WTC11 (cell line): Measurements from ENCODE around the gene STK11. TPM values are rescaled to one million over a fixed set of nuclear protein-coding genes. Genes with fewer than 3 reads are reported as not detected.

ENCODE experiments used
- CBFB ChIP-seq: sonication (generic); formaldehyde crosslinking; IDR thresholded peaks from 2 replicates; pipeline ENCODE4 v1.8.1; 2022; ENCODE audit warnings: mild to moderate bottlenecking, low read depth, missing genetic modification reagents
- ESRRA ChIP-seq: sonication (generic); formaldehyde crosslinking; IDR thresholded peaks from 2 replicates; pipeline ENCODE4 v1.8.1; 2022; ENCODE audit warnings: mild to moderate bottlenecking, missing genetic modification reagents, borderline replicate concordance
- GABPB1 ChIP-seq: sonication (generic); formaldehyde crosslinking; IDR thresholded peaks from 2 replicates; pipeline ENCODE4 v1.8.1; 2023; ENCODE audit warnings: mild to moderate bottlenecking, missing genetic modification reagents
- GTF2I ChIP-seq: fragments of 250-450 bp; sonication (Bioruptor Pico); conservative IDR thresholded peaks from 2 replicates; pipeline ENCODE4 v1.4.0; 2021; ENCODE audit warnings: mild to moderate bottlenecking
- JAZF1 ChIP-seq: fragments of 250-450 bp; sonication (Bioruptor Pico); IDR thresholded peaks from 2 replicates; pipeline ENCODE4 v1.9.0; 2021; ENCODE audit warnings: moderate library complexity, mild to moderate bottlenecking, inconsistent platforms
- MXD4 ChIP-seq: fragments of 250-450 bp; sonication (Bioruptor Pico); IDR thresholded peaks from 2 replicates; pipeline ENCODE4 v1.8.0; 2021; ENCODE audit warnings: mild to moderate bottlenecking, moderate library complexity, borderline replicate concordance
- NR1H2 ChIP-seq: sonication (generic); formaldehyde crosslinking; IDR thresholded peaks from 2 replicates; pipeline ENCODE4 v1.9.0; 2021; ENCODE audit warnings: mild to moderate bottlenecking, moderate library complexity, missing genetic modification reagents
- NR2C2 ChIP-seq: sonication (generic); formaldehyde crosslinking; IDR thresholded peaks from 2 replicates; pipeline ENCODE4 v1.8.0; 2022; ENCODE audit warnings: mild to moderate bottlenecking, missing genetic modification reagents
- PRRX2 ChIP-seq: fragments of 250-450 bp; sonication (Bioruptor Pico); IDR thresholded peaks from 2 replicates; pipeline ENCODE4 v1.8.0; 2021; ENCODE audit warnings: mild to moderate bottlenecking
- SOX15 ChIP-seq: fragments of 250-450 bp; sonication (Bioruptor Pico); IDR thresholded peaks from 2 replicates; pipeline ENCODE4 v1.9.0; 2021; ENCODE audit warnings: mild to moderate bottlenecking
- TEAD4 ChIP-seq: sonication (generic); formaldehyde crosslinking; IDR thresholded peaks from 2 replicates; pipeline ENCODE4 v1.8.0; 2022; ENCODE audit warnings: mild to moderate bottlenecking, missing genetic modification reagents
- ZNF219 ChIP-seq: sonication (generic); formaldehyde crosslinking; IDR thresholded peaks from 2 replicates; pipeline ENCODE4 v1.8.0; 2023; ENCODE audit warnings: missing genetic modification reagents, mild to moderate bottlenecking, borderline replicate concordance
- ZNF423 ChIP-seq: fragments of 250-450 bp; sonication (Bioruptor Pico); IDR thresholded peaks from 2 replicates; pipeline ENCODE4 v2.1.2; 2022; ENCODE audit warnings: mild to moderate bottlenecking, moderate library complexity
- ZNF671 ChIP-seq: fragments of 250-450 bp; sonication (Bioruptor Pico); IDR thresholded peaks from 2 replicates; pipeline ENCODE4 v1.8.0; 2021; ENCODE audit warnings: mild to moderate bottlenecking
- total RNA-seq: library from RNA; stranded (reverse); gene quantifications from 3 replicates; pipeline ENCODE4 v1.2.3, GENCODE V29; 2021
- TF ChIP-seq, protein P1 (sequence below): sonication (generic); formaldehyde crosslinking; IDR thresholded peaks from 2 replicates; pipeline ENCODE4 v1.8.0; 2022; ENCODE audit warnings: mild to moderate bottlenecking, missing genetic modification reagents
- TF ChIP-seq, protein P2 (sequence below): fragments of 250-450 bp; sonication (Bioruptor Pico); IDR thresholded peaks from 2 replicates; pipeline ENCODE4 v1.8.0; 2021; ENCODE audit warnings: mild to moderate bottlenecking
- TF ChIP-seq, protein P3 (sequence below): sonication (generic); formaldehyde crosslinking; IDR thresholded peaks from 2 replicates; pipeline ENCODE4 v1.8.1; 2023; ENCODE audit warnings: mild to moderate bottlenecking, missing genetic modification reagents
- TF ChIP-seq, protein P4 (sequence below): sonication (generic); formaldehyde crosslinking; IDR thresholded peaks from 2 replicates; pipeline ENCODE4 v1.8.0; 2022; ENCODE audit warnings: missing genetic modification reagents
- TF ChIP-seq, protein P5 (sequence below): sonication (generic); formaldehyde crosslinking; IDR thresholded peaks from 2 replicates; pipeline ENCODE4 v1.8.1; 2022; ENCODE audit warnings: low read depth, missing genetic modification reagents, borderline replicate concordance
- TF ChIP-seq, protein P6 (sequence below): sonication (generic); formaldehyde crosslinking; IDR thresholded peaks from 2 replicates; pipeline ENCODE4 v1.8.0; 2022; ENCODE audit warnings: mild to moderate bottlenecking, missing genetic modification reagents
- TF ChIP-seq, protein P7 (sequence below): sonication (generic); formaldehyde crosslinking; IDR thresholded peaks from 2 replicates; pipeline ENCODE4 v1.8.0; 2023; ENCODE audit warnings: mild to moderate bottlenecking, missing genetic modification reagents
- TF ChIP-seq, protein P8 (sequence below): fragments of 250-450 bp; sonication (Bioruptor Pico); IDR thresholded peaks from 2 replicates; pipeline ENCODE4 v1.9.0; 2021; ENCODE audit warnings: mild to moderate bottlenecking

The STK11 gene
- total RNA-seq, 1 experiment from 2014 or later = 112 TPM

DNA sequence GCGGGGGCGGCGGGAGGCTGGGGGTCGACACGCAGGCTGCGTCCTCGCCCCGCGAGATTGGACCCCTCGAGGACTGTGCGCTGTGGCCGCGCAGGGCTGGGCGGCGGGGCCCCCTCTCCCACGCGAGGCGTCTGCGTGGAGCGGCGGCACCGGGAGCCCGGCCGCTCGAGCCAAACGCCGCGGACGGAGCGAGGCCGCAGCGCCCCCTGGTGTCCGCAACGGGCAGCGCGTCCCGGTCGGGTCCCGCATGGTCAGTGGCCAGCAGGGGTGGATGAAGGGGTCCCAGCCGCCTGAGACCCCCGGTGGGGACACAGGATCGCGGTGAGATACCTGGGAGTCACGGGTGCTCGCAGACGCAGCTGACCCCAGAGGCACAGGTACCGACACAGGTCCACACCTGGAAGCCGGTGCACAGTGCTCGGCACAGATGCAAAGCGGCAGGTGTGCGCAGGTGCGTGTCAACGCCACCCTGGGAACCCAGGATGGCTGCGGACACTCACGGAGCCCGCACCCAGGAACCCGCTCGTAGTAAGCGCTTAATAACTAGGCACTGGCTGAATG is 61.4 kb downstream of the STK11 start (continued):
- TF ChIP-seq, protein P1, sequence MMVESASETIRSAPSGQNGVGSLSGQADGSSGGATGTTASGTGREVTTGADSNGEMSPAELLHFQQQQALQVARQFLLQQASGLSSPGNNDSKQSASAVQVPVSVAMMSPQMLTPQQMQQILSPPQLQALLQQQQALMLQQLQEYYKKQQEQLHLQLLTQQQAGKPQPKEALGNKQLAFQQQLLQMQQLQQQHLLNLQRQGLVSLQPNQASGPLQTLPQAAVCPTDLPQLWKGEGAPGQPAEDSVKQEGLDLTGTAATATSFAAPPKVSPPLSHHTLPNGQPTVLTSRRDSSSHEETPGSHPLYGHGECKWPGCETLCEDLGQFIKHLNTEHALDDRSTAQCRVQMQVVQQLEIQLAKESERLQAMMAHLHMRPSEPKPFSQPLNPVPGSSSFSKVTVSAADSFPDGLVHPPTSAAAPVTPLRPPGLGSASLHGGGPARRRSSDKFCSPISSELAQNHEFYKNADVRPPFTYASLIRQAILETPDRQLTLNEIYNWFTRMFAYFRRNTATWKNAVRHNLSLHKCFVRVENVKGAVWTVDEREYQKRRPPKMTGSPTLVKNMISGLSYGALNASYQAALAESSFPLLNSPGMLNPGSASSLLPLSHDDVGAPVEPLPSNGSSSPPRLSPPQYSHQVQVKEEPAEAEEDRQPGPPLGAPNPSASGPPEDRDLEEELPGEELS (CRISPR knock-in tag) = no peak; the same call in 1 of the 2 replicates
- TF ChIP-seq NR1H2 (CRISPR knock-in tag) (no peak), ZNF423 (peak; percentile 30; the same call in 1 of the 2 replicates), NR2C2 (CRISPR knock-in tag) (no peak), PRRX2 (CRISPR knock-in tag) (no peak), ZNF671 (CRISPR knock-in tag) (no peak), CBFB (no peak), GABPB1 (CRISPR knock-in tag) (no peak), ZNF219 (no peak), MXD4 (CRISPR knock-in tag) (no peak), JAZF1 (no peak), ESRRA (CRISPR knock-in tag) (0 out of 2 replicates have a peak, but pooled peaks have one; percentile 49), GTF2I (no peak), SOX15 (CRISPR knock-in tag) (no peak), TEAD4 (no peak)
- TF ChIP-seq, protein P2, sequence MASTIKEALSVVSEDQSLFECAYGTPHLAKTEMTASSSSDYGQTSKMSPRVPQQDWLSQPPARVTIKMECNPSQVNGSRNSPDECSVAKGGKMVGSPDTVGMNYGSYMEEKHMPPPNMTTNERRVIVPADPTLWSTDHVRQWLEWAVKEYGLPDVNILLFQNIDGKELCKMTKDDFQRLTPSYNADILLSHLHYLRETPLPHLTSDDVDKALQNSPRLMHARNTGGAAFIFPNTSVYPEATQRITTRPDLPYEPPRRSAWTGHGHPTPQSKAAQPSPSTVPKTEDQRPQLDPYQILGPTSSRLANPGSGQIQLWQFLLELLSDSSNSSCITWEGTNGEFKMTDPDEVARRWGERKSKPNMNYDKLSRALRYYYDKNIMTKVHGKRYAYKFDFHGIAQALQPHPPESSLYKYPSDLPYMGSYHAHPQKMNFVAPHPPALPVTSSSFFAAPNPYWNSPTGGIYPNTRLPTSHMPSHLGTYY = no peak
- TF ChIP-seq, protein P3, sequence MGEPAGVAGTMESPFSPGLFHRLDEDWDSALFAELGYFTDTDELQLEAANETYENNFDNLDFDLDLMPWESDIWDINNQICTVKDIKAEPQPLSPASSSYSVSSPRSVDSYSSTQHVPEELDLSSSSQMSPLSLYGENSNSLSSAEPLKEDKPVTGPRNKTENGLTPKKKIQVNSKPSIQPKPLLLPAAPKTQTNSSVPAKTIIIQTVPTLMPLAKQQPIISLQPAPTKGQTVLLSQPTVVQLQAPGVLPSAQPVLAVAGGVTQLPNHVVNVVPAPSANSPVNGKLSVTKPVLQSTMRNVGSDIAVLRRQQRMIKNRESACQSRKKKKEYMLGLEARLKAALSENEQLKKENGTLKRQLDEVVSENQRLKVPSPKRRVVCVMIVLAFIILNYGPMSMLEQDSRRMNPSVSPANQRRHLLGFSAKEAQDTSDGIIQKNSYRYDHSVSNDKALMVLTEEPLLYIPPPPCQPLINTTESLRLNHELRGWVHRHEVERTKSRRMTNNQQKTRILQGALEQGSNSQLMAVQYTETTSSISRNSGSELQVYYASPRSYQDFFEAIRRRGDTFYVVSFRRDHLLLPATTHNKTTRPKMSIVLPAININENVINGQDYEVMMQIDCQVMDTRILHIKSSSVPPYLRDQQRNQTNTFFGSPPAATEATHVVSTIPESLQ = no peak
- TF ChIP-seq, protein P4, sequence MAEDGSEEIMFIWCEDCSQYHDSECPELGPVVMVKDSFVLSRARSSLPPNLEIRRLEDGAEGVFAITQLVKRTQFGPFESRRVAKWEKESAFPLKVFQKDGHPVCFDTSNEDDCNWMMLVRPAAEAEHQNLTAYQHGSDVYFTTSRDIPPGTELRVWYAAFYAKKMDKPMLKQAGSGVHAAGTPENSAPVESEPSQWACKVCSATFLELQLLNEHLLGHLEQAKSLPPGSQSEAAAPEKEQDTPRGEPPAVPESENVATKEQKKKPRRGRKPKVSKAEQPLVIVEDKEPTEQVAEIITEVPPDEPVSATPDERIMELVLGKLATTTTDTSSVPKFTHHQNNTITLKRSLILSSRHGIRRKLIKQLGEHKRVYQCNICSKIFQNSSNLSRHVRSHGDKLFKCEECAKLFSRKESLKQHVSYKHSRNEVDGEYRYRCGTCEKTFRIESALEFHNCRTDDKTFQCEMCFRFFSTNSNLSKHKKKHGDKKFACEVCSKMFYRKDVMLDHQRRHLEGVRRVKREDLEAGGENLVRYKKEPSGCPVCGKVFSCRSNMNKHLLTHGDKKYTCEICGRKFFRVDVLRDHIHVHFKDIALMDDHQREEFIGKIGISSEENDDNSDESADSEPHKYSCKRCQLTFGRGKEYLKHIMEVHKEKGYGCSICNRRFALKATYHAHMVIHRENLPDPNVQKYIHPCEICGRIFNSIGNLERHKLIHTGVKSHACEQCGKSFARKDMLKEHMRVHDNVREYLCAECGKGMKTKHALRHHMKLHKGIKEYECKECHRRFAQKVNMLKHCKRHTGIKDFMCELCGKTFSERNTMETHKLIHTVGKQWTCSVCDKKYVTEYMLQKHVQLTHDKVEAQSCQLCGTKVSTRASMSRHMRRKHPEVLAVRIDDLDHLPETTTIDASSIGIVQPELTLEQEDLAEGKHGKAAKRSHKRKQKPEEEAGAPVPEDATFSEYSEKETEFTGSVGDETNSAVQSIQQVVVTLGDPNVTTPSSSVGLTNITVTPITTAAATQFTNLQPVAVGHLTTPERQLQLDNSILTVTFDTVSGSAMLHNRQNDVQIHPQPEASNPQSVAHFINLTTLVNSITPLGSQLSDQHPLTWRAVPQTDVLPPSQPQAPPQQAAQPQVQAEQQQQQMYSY = no peak
- TF ChIP-seq, protein P5, sequence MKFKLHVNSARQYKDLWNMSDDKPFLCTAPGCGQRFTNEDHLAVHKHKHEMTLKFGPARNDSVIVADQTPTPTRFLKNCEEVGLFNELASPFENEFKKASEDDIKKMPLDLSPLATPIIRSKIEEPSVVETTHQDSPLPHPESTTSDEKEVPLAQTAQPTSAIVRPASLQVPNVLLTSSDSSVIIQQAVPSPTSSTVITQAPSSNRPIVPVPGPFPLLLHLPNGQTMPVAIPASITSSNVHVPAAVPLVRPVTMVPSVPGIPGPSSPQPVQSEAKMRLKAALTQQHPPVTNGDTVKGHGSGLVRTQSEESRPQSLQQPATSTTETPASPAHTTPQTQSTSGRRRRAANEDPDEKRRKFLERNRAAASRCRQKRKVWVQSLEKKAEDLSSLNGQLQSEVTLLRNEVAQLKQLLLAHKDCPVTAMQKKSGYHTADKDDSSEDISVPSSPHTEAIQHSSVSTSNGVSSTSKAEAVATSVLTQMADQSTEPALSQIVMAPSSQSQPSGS (CRISPR knock-in tag) = no peak
- TF ChIP-seq, protein P6, sequence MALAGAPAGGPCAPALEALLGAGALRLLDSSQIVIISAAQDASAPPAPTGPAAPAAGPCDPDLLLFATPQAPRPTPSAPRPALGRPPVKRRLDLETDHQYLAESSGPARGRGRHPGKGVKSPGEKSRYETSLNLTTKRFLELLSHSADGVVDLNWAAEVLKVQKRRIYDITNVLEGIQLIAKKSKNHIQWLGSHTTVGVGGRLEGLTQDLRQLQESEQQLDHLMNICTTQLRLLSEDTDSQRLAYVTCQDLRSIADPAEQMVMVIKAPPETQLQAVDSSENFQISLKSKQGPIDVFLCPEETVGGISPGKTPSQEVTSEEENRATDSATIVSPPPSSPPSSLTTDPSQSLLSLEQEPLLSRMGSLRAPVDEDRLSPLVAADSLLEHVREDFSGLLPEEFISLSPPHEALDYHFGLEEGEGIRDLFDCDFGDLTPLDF (CRISPR knock-in tag) = no peak
- TF ChIP-seq, protein P7, sequence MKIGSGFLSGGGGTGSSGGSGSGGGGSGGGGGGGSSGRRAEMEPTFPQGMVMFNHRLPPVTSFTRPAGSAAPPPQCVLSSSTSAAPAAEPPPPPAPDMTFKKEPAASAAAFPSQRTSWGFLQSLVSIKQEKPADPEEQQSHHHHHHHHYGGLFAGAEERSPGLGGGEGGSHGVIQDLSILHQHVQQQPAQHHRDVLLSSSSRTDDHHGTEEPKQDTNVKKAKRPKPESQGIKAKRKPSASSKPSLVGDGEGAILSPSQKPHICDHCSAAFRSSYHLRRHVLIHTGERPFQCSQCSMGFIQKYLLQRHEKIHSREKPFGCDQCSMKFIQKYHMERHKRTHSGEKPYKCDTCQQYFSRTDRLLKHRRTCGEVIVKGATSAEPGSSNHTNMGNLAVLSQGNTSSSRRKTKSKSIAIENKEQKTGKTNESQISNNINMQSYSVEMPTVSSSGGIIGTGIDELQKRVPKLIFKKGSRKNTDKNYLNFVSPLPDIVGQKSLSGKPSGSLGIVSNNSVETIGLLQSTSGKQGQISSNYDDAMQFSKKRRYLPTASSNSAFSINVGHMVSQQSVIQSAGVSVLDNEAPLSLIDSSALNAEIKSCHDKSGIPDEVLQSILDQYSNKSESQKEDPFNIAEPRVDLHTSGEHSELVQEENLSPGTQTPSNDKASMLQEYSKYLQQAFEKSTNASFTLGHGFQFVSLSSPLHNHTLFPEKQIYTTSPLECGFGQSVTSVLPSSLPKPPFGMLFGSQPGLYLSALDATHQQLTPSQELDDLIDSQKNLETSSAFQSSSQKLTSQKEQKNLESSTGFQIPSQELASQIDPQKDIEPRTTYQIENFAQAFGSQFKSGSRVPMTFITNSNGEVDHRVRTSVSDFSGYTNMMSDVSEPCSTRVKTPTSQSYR (CRISPR knock-in tag) = no peak
- TF ChIP-seq, protein P8, sequence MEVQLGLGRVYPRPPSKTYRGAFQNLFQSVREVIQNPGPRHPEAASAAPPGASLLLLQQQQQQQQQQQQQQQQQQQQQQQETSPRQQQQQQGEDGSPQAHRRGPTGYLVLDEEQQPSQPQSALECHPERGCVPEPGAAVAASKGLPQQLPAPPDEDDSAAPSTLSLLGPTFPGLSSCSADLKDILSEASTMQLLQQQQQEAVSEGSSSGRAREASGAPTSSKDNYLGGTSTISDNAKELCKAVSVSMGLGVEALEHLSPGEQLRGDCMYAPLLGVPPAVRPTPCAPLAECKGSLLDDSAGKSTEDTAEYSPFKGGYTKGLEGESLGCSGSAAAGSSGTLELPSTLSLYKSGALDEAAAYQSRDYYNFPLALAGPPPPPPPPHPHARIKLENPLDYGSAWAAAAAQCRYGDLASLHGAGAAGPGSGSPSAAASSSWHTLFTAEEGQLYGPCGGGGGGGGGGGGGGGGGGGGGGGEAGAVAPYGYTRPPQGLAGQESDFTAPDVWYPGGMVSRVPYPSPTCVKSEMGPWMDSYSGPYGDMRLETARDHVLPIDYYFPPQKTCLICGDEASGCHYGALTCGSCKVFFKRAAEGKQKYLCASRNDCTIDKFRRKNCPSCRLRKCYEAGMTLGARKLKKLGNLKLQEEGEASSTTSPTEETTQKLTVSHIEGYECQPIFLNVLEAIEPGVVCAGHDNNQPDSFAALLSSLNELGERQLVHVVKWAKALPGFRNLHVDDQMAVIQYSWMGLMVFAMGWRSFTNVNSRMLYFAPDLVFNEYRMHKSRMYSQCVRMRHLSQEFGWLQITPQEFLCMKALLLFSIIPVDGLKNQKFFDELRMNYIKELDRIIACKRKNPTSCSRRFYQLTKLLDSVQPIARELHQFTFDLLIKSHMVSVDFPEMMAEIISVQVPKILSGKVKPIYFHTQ = 0 out of 2 replicates have a peak, but pooled peaks have one; percentile 26
